Keratinocyte (primary cell): Measurements from ENCODE around the gene TJP3.

Source experiments
- EZH2 ChIP-seq: IDR thresholded peaks from one replicate; pipeline ENCODE4 v1.6.1; 2012; ENCODE audit warnings: inconsistent platforms, mild to moderate bottlenecking, low read length, moderate library complexity
- TF ChIP-seq, protein P1 (sequence below), 3 experiments: IDR thresholded peaks in 1 of 3; conservative IDR thresholded peaks in 1 of 3; optimal IDR thresholded peaks in 1 of 3; 2 replicates in 2 of 3; 3 replicates in 1 of 3; pipeline versions ENCODE3 to v1.5.1; 2011; ENCODE audit warnings: low read length in 3 of 3, mild to moderate bottlenecking in 3 of 3, moderate library complexity in 2 of 3, control low read depth in 1 of 3, inconsistent platforms in 1 of 3; ENCODE audit not compliant: insufficient read depth in 2 of 3; ENCODE audit errors: extremely low read depth in 1 of 3

DNA sequence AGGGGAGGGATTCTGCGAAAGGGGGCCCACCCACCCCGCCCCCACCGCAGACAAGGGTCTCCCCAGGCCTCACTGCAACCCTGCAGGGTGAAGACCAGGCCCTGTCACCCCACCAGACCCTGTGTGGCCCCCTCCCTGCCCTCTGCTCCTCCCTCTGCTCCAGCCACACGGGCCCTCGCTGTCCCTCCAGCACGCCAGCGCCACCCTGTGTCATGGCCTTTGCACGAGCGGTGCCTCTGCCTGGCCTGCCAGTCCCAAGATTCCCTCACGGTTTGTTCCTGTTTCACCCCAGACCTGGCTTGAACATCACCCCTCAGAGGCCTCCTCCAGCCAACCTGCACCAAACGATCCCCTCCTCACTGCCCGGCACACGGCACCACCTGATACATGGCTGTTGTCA, 35.2 kb upstream of the TJP3 start:
- TF ChIP-seq EZH2: no peak
- TF ChIP-seq, protein P1, sequence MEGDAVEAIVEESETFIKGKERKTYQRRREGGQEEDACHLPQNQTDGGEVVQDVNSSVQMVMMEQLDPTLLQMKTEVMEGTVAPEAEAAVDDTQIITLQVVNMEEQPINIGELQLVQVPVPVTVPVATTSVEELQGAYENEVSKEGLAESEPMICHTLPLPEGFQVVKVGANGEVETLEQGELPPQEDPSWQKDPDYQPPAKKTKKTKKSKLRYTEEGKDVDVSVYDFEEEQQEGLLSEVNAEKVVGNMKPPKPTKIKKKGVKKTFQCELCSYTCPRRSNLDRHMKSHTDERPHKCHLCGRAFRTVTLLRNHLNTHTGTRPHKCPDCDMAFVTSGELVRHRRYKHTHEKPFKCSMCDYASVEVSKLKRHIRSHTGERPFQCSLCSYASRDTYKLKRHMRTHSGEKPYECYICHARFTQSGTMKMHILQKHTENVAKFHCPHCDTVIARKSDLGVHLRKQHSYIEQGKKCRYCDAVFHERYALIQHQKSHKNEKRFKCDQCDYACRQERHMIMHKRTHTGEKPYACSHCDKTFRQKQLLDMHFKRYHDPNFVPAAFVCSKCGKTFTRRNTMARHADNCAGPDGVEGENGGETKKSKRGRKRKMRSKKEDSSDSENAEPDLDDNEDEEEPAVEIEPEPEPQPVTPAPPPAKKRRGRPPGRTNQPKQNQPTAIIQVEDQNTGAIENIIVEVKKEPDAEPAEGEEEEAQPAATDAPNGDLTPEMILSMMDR (optimal IDR thresholded peaks at IDR 0.05 in 1 of 3, IDR thresholded peaks at IDR 0.05 in 1 of 3, conservative IDR thresholded peaks at IDR 0.05 in 1 of 3; ENCODE audit: extremely low read depth in 1 of 3, insufficient read depth in 2 of 3, low read length in 3 of 3): no peak
